NCI-H1694 treated with DMSO at 0.1 percent for 48 hours (cell line): ENCODE results near the gene COLEC11.

Source experiments
- DNase-seq: peaks from one replicate; lab custom pipeline; 2025; lab: John Stamatoyannopoulos, UW

COLEC11 gene

DNA sequence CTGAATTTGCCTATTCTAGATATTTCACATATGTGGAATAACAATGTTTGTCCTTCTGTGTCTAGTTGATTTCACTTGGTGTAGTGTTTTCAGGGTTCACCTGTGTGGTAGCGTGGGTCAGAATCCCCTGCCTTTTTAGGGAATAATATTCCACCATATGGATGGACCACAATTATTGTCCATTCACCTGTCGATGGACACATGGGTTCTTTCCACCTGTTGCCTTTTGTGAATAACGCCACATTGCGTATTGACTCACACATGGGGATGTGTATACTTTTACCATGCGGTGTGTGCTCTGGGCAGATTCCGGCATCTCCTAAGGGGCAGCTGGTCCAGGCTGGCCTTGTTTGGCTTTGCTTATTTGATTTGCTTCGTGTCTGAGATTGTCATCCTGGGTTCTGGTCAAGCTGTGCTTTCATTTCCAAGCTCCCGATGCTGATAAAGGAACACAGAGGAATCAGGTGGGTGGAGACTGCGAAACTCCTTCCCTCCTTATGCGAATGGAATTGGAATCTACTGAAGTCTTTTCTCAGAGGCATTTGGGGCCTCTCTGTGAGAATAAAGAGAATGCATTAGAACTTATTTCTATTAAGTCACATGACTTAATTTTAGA is 44.2 kb downstream of the COLEC11 start:
- no peak for DNase-seq

DNA sequence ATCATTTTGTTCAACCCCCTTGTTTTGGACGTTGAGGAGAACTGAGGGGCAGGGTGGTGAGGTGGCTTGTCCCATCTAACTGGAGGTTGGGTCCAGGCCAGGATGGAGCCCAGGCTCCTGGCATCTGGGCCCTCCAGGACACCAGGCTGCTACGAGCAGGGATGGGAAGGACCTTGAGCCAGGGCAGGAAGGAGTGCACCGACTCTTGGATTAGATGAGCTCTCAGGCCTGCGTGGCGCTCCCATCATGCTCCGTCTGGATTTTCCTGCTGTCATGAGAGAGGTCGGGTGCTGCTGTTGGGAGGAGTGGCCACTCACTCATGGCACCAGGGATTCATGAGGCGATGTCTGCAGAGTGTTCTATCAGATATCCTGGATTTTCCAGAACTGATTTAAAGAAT is 44.7 kb downstream of the COLEC11 start:
- no peak for DNase-seq

DNA sequence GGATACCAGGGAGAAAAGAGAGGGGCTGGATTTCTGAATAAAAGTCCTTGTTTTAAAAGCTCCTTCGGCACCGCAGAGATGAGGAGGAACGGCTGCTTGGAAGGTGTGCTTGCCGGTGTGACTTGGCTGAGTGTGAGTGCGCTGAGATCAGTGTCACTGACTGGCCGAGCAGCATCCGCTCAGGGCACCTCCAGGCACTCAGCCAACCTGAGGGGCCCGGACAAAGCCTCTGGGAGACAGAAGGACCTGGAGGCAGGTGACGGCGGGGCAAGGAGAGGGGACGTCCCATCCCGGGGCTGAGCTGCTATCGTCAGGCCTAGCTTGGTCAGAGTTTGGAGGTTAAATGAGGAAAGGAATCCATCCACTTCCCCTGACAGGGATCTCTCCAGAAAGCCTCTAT is 46.3 kb downstream of the COLEC11 start:
- DNase-seq, result no peak

DNA sequence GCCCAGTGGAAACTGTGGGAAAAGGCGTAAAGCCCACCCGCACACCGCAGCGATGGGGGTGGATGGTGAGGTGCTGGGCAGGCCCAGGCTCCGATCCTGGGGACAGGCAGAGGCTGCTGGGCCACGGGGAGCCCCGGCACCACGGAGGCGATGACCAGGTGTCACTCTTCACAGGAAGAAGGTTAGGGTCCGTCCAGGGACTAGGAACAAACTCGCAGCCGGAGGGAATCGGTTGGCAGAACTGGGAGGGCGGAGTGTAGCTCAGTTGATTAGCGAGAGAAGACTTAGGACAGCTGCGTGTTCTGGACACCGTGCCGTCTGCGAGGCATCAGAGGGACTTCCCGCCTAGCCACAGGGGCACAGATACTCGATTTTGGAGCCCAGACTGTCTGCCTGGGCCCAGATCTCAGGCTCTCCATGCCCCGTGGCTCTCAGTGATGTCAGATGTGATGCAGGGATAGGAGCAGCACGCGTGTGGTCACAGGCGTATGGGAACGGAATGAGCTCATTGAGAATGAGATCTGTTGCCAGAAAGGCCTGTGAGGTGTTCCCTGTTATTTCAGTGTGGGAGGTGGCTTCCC is 47.0 kb downstream of the COLEC11 start:
- DNase-seq, result no peak

DNA sequence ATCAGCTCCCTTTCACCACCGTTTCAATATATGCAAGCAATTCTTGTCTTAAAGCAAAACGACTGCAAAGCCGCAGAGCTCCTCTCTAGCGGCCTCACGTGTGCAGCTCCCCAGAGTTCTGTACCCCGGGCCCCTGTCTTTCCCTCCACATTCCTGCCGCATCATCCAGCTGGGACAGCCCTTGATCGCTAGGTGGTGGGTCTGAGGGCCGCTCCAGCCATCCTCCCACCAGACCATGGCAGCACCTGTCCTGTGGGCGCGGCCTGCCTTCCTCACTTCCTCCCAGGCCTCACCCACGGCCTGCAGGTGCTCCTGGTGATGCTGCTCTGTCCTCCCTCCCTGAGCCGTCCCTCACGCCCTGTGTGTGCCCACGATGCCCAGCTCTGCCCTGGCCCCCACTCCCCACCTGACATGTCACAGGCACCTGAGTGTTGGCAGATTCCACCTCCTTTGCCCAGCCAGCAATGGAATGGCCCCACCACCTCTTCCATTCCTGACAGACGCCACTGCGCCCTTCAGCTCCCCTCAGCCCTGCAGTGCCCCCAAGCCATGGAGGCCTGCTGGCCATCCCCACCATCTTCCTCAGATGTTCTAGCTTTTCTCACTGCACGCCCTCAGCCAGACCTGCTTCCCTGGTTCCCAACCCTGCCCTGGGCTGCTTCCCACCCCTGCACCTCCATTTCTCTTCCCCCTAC is 47.8 kb downstream of the COLEC11 start:
- no peak for DNase-seq

DNA sequence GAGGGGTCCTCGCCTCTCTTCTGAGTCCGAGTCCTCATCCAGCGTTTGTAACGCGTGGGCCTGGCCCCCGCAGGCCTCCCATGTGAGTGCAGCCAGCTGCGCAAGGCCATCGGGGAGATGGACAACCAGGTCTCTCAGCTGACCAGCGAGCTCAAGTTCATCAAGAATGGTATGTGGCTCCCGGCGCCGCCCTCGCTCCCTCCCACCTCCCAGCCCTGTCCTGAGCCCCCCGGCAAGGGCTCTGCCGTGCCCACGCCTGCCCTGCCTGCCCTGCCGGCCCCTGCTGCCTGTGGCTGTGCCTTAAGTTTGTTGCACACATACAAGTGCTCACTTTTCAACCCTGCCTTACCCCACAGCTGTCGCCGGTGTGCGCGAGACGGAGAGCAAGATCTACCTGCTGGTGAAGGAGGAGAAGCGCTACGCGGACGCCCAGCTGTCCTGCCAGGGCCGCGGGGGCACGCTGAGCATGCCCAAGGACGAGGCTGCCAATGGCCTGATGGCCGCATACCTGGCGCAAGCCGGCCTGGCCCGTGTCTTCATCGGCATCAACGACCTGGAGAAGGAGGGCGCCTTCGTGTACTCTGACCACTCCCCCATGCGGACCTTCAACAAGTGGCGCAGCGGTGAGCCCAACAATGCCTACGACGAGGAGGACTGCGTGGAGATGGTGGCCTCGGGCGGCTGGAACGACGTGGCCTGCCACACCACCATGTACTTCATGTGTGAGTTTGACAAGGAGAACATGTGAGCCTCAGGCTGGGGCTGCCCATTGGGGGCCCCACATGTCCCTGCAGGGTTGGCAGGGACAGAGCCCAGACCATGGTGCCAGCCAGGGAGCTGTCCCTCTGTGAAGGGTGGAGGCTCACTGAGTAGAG is 48.7 kb downstream of the COLEC11 start:
- DNase-seq, result no peak

DNA sequence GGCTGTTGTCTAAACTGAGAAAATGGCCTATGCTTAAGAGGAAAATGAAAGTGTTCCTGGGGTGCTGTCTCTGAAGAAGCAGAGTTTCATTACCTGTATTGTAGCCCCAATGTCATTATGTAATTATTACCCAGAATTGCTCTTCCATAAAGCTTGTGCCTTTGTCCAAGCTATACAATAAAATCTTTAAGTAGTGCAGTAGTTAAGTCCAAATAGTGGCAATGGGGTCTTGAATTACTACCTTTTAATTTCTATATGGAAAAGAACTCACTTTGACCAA is 49.3 kb downstream of the COLEC11 start:
- peak; percentile 16 for DNase-seq

DNA sequence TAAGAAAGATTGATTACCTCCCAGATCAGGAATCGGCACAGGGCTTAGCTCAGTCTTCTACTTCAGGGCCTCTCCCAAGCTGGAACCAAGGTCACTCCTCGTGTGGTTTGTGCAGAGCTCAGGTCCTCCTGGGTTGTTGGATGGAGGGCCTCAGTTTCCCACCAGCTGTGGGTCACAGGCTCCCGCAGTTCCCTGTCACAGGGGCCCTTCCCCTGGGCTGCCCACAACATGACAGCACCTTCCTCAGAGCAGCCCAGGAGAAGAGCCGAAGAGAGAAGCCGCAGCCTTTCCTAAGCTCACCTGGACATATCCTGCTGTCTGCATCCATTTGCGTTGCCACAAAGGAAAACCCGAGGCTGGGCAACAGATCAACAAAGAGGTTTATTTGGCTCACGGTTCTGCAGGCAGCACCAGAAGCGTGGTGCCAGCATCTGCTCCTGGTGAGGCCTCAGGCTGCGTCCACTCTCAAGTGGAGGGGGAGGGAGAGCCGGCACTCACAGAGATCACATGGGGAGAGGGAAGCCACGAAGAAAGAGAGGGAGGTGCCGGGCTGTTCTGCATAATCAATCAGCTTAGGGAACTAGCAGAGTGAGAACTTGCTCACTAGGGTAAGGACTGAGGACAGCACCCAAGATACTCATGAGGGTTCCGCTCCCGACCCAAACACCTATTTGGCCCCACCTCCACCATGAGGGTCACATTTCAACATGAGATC is 50.1 kb downstream of the COLEC11 start:
- DNase-seq, result no peak

DNA sequence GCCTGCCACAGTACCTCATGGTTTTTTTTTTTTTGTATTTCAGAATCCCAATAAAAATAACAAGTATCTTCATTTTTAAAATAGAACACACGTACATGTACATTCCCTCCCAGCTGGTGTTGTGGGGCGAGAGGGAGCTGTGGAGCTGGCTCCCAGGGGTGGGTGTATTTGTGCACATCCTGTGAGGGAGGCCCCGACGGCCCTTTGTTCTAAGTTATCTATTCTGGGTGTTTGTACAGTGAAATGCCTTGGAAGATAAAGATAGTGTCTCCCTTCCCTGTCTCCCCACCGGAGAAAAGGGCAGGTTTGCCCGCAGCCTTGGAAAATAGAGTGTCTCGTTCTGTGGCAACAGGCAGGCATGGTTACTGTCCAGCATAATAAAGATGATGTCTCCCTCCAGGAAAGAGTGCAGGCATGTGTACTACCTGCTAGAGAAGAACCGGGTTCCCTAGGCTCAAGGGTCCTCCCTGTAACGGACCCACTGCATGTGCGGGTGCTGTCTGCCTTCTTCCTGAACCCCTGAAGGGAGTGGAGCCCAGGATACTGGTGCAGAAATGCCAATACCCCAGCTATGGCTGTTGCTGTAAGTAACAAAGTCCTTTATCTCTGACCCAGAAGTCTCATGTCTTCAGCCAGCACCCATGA is 51.0 kb downstream of the COLEC11 start:
- DNase-seq, result no peak

DNA sequence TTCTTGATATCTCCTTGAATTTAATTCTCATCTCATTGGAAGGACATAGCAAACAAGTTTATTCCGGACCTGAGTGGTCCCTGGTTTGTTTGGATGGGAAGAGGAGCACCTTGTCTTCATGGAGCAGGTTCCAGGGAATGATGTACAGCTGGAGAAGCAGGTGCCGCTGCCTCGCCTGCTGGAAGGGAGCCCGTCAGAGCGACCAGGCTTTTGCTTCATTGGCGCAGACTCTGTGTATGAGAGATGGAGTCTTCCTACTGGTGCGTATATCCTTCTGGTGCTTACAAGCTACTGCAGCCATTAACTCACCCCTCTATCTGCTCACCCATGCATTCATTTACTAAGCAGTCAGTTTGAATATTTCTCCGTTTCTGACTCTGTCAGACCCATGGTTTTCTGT is 51.5 kb downstream of the COLEC11 start:
- DNase-seq, result peak; percentile 88

DNA sequence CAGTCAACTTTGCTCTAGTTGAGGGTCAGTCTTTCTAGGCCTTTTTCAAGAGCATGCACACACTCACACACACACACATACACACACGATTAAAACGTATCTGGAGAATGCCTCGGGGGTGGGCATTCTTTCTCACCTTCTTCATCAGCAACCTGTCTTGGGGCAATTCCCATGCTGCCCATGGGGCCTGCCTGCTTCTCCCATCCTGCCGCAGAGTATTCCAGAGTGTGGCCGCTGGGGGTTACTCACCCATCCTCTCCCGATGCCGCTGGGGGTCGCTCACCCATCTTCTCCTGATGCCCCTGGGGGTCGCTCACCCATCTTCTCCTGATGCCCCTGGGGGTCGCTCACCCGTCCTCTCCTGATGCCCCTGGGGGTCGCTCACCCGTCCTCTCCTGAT is 52.3 kb downstream of the COLEC11 start:
- DNase-seq, result no peak

DNA sequence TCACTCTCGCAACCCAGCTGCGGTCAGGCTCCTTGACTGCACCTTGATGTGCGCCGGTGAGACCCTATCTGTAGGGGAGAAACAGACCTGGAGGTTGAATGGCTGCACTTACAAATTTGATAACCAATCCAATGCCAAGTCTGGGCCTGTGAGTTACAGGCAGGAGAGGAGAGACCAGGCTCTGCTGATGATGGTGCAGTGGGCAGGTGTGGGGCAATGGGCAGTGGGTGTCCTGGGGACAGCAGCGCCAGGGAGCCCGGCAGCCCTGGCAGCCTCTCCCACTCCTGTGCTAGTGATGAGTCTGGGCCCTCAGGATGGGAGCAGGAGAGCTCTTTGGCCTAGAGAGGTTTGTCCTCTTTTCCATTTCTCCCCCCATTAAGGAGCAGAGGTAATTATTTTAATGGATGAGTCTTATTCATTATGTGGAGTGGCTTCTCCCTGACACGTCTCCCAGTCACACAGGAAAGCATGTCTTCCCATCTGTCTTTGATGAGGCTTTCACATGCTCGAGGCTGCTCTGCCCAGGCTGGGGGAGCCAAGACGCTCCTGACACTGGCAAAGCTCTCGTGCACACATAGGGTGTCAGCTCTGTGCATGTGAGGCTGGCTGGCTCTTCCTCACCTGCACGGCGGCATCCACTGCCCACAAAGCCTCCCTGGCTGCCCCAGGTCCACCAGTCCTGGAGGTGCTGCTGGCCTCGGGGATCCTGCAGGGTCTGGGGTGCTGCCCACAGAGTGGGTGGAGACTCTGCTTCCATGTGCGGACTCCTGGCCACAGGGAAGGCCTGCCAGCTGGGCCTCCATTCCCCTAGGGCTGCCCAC is 53.1 kb downstream of the COLEC11 start:
- DNase-seq, result no peak

DNA sequence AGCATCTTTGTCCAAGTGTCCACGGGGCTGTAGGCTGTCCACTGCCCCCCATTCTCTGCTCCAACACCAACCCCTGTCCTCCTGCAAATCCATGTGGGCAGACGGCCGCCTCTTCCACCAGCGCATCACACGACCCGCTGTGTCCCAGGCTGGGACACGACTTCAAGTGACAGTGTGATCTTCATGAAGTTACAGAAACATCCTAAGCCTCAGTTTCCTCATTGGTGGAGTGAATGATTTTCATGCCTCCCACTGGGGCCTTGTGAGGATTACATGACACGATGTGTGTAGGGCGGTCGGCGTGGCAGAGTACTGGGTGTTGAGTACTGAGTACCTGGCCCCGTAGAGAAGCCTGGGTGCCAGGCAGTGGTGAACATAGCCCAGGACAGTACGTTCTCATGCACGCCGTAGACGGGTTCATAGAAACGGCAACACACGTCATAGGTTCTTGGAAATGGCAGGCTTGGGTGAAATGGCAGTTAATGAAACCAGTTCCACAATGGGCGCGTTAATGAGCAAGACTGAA is 53.8 kb downstream of the COLEC11 start:
- DNase-seq, result no peak

DNA sequence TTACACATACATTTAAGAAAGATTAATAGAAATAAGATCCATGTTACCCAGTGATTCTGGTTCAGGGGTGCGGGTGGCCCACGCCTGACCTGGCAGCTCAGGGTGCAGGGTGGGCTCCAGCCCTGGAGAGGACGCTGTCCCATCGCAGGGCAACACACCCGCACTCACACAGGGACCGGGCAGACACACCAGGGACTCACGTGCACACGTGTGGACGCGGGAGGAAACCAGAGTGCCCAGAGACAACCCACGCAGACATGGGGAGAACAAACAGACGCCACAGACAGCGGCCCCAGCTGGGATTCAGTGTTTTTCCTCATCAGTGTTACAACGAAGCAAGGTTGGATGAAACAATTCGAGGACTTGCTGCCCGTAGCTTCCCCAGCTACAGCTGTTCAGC is 54.7 kb downstream of the COLEC11 start:
- no peak for DNase-seq

DNA sequence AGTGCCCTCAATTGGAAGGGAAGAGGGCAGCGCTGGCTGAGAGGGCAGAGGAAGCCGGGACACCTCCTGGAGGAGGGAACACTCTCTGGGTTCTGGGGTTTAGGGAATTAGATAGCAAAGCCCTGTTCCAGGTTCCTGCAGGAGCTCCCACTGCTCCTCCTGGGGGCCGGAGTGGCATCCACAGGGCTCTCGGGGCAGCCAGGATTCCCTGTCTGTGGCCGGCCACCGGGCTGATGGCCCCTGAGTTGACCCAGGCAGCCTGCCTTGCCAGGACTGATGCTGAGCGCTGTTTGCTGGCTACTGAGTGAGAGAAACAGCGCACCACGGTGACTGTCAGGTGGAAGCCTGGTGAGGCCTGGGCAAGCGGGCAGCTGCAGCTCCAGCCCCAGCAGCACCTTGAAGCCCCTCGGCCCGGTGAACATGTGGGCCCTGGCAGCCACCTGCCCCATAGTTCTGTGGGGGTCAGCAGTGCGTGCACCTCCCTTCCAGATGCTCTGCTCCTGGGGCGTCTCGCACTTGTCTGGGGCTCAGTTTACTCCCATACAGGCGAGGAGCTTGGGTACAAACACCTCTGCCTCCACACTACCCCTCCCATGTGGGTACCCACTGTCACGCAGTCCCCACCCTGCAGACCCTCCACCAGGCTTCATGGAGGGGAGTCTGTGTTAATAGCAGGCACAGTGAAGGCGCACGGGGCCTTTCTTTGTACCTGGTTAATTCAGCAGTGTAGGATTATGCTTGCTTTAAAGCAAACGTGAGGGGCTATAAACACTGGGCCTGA is 55.4 kb downstream of the COLEC11 start:
- no peak for DNase-seq

DNA sequence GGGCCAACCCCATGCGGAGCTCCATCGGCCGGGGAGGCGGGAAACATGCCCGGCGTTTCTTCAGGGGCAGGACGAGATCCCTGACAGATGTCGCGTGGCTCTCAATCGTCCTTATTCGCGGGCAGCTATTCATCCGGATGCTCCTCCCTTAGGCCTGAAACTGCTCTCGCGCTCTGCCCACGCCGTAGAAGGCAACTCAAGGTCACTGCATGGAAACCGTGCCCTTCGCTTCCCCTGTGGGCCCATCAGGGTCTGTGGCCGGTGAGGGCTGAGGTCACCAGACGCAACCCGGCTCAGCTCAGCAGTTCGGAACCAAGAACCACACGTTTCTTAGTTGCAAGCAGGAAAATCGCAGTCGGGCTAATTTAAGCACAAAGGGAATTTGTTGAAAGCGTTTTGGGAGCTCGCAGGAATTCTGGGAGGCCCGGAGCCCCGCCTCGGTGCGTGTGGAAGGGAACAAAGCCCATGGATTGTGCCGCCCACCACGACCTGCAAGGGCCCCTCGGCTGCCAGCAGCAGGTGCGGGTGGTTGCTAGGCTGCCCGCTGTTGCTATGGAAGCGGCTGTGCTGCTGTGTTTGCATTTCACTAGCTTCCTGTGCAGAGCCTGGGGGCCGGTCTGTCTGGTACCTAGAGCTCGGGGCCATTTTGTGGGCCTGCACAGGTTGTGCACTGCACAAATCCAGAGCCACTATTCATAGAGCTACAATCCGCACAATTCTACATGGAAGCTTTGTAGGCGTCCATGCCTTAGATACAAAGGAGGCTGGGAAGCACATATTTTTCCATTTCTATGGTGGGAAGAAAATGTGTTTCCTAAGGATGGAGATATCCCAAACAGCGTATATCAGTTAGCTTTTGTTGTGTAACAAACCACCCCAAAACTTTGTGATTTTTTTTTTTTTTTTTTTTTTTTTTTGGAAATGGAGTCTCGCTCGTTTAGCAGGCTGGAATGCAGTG is 57.1 kb downstream of the COLEC11 start:
- peak; percentile 98 for DNase-seq

DNA sequence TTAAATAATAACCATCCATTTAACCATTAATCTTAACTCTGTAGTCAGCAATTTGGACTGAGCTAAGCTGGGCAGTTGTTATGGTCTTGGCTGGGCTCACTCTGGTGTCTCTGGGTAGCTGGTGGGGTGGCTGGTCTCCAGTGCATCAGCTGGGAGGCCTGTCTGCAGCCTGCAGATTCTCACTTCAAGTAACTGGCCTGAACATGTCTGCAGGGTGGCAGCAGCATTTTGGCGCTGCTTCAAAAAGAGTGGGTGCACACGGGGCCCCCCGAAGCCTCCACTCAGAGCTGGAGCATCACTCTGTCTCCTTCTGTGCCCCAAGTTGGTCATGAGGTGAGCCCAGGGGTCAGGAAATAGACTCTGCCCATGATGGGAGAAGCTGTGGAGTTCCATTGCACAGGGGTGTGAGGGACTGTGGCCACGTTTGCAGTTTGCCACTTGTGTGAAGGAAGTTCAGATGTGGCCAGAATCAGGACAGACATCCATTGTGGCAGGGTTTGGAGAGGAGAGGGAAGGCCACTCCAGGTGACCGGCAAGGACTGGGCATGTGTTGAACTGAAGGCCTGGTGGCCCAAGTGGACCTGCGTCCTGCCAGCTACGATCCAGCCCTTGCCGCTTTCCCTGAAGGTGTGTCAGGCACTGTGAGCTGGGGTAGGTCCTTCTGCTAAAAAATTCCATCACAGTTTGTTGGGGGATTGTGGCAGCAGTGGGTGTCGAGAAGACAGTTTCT is 58.1 kb downstream of the COLEC11 start:
- no peak for DNase-seq

DNA sequence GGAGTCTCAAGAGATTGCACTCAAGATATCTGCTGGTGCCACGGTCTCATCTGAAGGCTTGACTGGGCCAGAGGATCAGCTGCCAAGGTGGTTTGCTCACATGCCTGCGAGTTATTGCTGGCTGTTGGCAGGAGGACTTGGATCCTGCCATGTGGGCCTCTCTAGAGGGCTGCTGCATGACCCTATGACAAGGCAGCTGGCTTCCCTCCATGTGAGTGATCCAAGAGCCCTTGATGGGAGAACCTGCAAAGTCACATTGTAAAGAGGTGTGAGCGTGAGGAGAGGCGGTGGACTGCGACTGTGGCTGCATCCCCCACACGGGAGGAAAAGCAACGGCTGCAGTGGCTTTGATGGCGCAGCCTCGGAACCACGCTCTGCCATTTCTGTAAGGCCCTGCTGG is 59.1 kb downstream of the COLEC11 start:
- no peak for DNase-seq
